Measurements from ENCODE around the gene FAHD1.

The FAHD1 gene

GRCh38 chr16:1818204-1818872, 8.7 kb upstream of the FAHD1 start:
- no peak for DNase-seq

- DNase-seq: no peak
Measured at GRCh38 chr16:1818873-1819525, 8.0 kb upstream of the FAHD1 start.

GRCh38 chr16:1819611-1820010, 7.4 kb upstream of the FAHD1 start:
- no peak for DNase-seq

GRCh38 chr16:1820096-1820945, 6.7 kb upstream of the FAHD1 start:
- DNase-seq: no peak

- DNase-seq: no peak
Measured at GRCh38 chr16:1820946-1821290, 6.1 kb upstream of the FAHD1 start.

- no peak for DNase-seq
Measured at GRCh38 chr16:1821861-1822611, 5.0 kb upstream of the FAHD1 start.

GRCh38 chr16:1822801-1823200, 4.2 kb upstream of the FAHD1 start:
- DNase-seq: no peak

GRCh38 chr16:1823821-1824220, 3.2 kb upstream of the FAHD1 start:
- DNase-seq: no peak

- no peak for DNase-seq
Measured at GRCh38 chr16:1825381-1825863, 1.6 kb upstream of the FAHD1 start.

GRCh38 chr16:1825864-1826690, 929 bp upstream of the FAHD1 start:
- no peak for DNase-seq

- no peak for DNase-seq
Measured at GRCh38 chr16:1828645-1829410, 1.8 kb downstream of the FAHD1 start.

- no peak for DNase-seq
Measured at GRCh38 chr16:1830213-1830612, 3.2 kb downstream of the FAHD1 start.

GRCh38 chr16:1831186-1832075, 4.4 kb downstream of the FAHD1 start:
- no peak for DNase-seq

- no peak for DNase-seq
Measured at GRCh38 chr16:1832838-1833454, 5.9 kb downstream of the FAHD1 start.

GRCh38 chr16:1834096-1834495, 7.1 kb downstream of the FAHD1 start:
- DNase-seq: no peak

- no peak for DNase-seq
Measured at GRCh38 chr16:1839554-1839953, 12.5 kb downstream of the FAHD1 start.

- no peak for DNase-seq
Measured at GRCh38 chr16:1845985-1846384, 19.0 kb downstream of the FAHD1 start.

- DNase-seq: no peak
Measured at GRCh38 chr16:1846416-1846815, 19.4 kb downstream of the FAHD1 start.

- DNase-seq: no peak
Measured at GRCh38 chr16:1850981-1851380, 24.0 kb downstream of the FAHD1 start.

- DNase-seq: no peak
Measured at GRCh38 chr16:1851793-1852192, 24.8 kb downstream of the FAHD1 start.

Data from CD4-positive, alpha-beta T cell treated with Interferon gamma for 1 hour (primary cell).